Spleen (tissue), 11 donors: ENCODE measurements around the gene GADL1. TPM values are rescaled to one million over a fixed set of nuclear protein-coding genes. Genes with fewer than 3 reads are reported as not detected.

Experiments used
- DNase-seq: peaks from one replicate; pipeline ENCODE4 v3.0.0-alpha.2; 2020
- H3K27ac ChIP-seq, 8 donors: fragments of 200-600 bp; sonication (generic) in 7 of 8; 1 replicate in 4 of 8; 2 replicates in 4 of 8; pipeline versions ENCODE4 v1.5.0 to v1.8.0; 2016 to 2021; ENCODE audit warnings: inconsistent platforms in 4 of 8, mild to moderate bottlenecking in 4 of 8, moderate library complexity in 1 of 8
- H3K27me3 ChIP-seq, 7 donors: fragments of 200-600 bp; sonication (generic) in 6 of 7; replicated peaks in 1 of 7; 1 replicate in 4 of 7; 2 replicates in 3 of 7; pipeline versions ENCODE4 v1.5.0 to v1.8.0; 2016 to 2021; ENCODE audit warnings: inconsistent platforms in 3 of 7, mild to moderate bottlenecking in 1 of 7
- H3K36me3 ChIP-seq, 6 donors: fragments of 200-600 bp; sonication (generic) in 5 of 6; 1 replicate in 4 of 6; 2 replicates in 2 of 6; pipeline versions ENCODE4 v1.5.0 to v1.8.0; 2016 to 2021; ENCODE audit warnings: inconsistent platforms in 2 of 6
- H3K4me1 ChIP-seq, 6 donors: fragments of 200-600 bp; sonication (generic) in 5 of 6; 1 replicate in 3 of 6; 2 replicates in 3 of 6; pipeline versions ENCODE4 v1.5.0 to v1.8.0; 2016 to 2021; ENCODE audit warnings: inconsistent platforms in 3 of 6
- H3K4me3 ChIP-seq, 8 donors: fragments of 200-600 bp; sonication (generic) in 7 of 8; 1 replicate in 4 of 8; 2 replicates in 4 of 8; pipeline versions ENCODE4 v1.5.0 to v1.8.0; 2016 to 2021; ENCODE audit warnings: inconsistent platforms in 4 of 8, mild to moderate bottlenecking in 4 of 8, moderate library complexity in 2 of 8
- H3K9me3 ChIP-seq, 8 donors: fragments of 200-600 bp; sonication (generic) in 7 of 8; 1 replicate in 4 of 8; 2 replicates in 4 of 8; pipeline versions ENCODE4 v1.5.0 to v1.8.0; 2016 to 2021; ENCODE audit warnings: inconsistent platforms in 4 of 8
- CTCF ChIP-seq, 11 experiments: fragments of 200-600 bp in 7 of 11; fragments of 450-650 bp in 4 of 11; sonication (generic) in 4 of 11; IDR thresholded peaks in 8 of 11; conservative IDR thresholded peaks in 3 of 11; 1 replicate in 7 of 11; 2 replicates in 4 of 11; pipeline versions ENCODE4 v1.4.0 to v1.8.0; 2016 to 2021; ENCODE audit warnings: antibody characterized with exemption in 11 of 11, inconsistent platforms in 4 of 11, mild to moderate bottlenecking in 1 of 11
- POLR2A ChIP-seq, 3 donors: fragments of 450-650 bp; IDR thresholded peaks; one replicate each; pipeline ENCODE4 v1.5.1; 2017; ENCODE audit warnings: antibody characterized with exemption in 3 of 3, mild to moderate bottlenecking in 1 of 3
- POLR2AphosphoS5 ChIP-seq, 3 donors: sonication (generic); formaldehyde crosslinking; IDR thresholded peaks; one replicate each; pipeline ENCODE4 v1.5.1; 2017; ENCODE audit warnings: antibody characterized with exemption in 3 of 3
- WGBS, 5 donors: extraction: QIAGEN DNeasy Blood & Tissue Kit in 3 of 5; methylation state at CpG; one replicate each; pipeline versions ENCODE4 v1.1.5 to v1.1.7; 2013 to 2018; 5-methylcytosine and 5-hydroxymethylcytosine counted together
- intact Hi-C: fragments of 100-400 bp; cut with DNase I; formaldehyde crosslinking; loops from one replicate; pipeline ENCODE4 v1.15.0; 2023; ENCODE audit warnings: low total_unique reads
- polyA plus RNA-seq, 3 donors: library from polyadenylated mRNA; stranded (reverse); fragments of 200-250 nt; gene quantifications; one replicate each; pipeline ENCODE4 v1.2.1, GENCODE V29; 2013
- total RNA-seq, 7 donors: library from RNA; depleted of rRNA in 3 of 7; stranded (reverse); fragments of >200 nt in 3 of 7; fragmentation: NEBNext Ultra II Directional in 4 of 7; extraction: Animal tissue kit (Norgen Biotek cat#: 25700) in 4 of 7; gene quantifications; one replicate each; pipeline versions ENCODE4 v1.1.0 to v1.2.1, GENCODE V29; 2016 to 2021
- donor health status: healthy with polysubstance abuse.
- donor health status: DM: no; HTN: no; CAD: no; lungs with moderate emphysema.
- donor health status: DM: no; HTN: no; CAD: no.
- donor health status: Bipolar disorder and iron deficiency.
- donor health status: healthy.
- donor health status: DM: no; HTN: no; CAD: no.
- donor health status: DM: yes; HTN: yes; CAD: no.

GADL1 gene
- total and polyA plus RNA-seq, 10 donors = 0.02 to 0.16 (median 0.08) TPM; not detected in 6

DNA sequence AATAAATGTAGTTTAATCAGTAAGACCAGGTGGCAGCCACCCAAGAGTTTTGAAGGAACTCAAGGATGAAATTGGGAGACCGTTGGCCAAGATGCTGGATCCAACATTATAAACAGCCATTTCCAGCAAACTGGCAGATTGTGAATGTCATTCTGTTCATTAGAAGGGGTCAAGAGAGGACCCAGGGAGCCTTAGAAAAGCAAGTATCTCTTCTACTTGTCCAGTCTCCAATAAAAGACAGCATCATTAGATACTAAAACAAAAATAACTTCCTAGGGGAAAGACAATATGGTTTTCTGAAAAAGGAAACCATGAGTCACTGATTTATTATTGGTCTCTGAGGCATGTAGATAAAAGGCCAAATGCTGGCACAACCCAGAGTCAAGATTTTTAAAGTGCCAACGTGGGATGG lies 67.9 kb downstream of the GADL1 start:
- no peaks in the 10 kb centered on the region for H3K27me3 ChIP-seq
- WGBS, 5 donors = 31 to 51% (median 43%) methylated on average over 2 of the region's 2 CpGs
- no peak for DNase-seq
- H3K36me3 ChIP-seq = no peaks in the 10 kb centered on the region
- no peaks in the 10 kb centered on the region for H3K9me3 ChIP-seq
- TF ChIP-seq CTCF (IDR thresholded peaks at IDR 0.05 in 8 of 11, conservative IDR thresholded peaks at IDR 0.05 in 3 of 11) (no peak), POLR2A (IDR thresholded peaks at IDR 0.05) (no peak), POLR2AphosphoS5 (IDR thresholded peaks at IDR 0.05) (no peak)
- H3K4me3 ChIP-seq = no peak overlapping the region
- H3K4me1 ChIP-seq = no peaks in the 10 kb centered on the region
- intact Hi-C loops = no loop called here
- peak overlapping the region in 3 of 8 donors; percentile 0 to 43 (median 32) for H3K27ac ChIP-seq

DNA sequence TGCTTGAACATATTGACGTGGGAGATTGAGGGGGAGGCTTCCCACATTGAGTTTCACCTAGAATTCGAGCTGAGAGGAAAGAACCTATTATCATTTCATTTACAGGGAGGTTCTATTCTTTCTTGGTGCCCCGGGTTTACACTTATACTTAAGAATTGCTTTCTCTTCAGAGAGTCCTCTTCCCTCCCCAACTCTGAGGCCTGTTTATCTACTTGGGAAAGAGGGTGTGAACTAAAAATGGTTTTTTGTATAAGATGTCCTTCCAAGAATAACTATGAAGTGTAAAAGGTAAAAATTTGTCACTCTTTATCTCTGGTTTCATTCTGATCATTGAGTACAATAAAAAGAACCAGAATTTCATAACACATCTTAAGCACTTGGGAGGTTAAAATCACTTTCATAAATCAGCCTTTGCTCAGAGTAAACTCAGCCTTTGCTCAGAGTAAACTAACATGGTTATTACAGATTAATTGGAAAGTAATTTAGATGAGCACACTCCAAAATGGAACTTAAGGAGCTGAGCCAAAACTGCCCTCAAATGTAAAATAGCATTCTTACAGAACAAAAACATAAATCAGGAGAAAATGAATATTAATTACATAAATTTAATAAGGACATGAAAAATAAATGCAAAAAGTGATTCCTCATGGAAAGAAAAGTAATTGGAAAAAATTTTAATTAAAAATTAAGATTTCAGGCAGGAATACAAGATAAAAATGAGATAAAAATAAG lies 75.2 kb downstream of the GADL1 start:
- TF ChIP-seq CTCF (IDR thresholded peaks at IDR 0.05 in 8 of 11, conservative IDR thresholded peaks at IDR 0.05 in 3 of 11) (no peak), POLR2A (IDR thresholded peaks at IDR 0.05) (no peak), POLR2AphosphoS5 (IDR thresholded peaks at IDR 0.05) (no peak)
- intact Hi-C loops = no loop called here
- Histone ChIP-seq H3K27ac (no peak overlapping the region), H3K27me3 (no peaks in the 10 kb centered on the region), H3K4me1 (no peaks in the 10 kb centered on the region), H3K36me3 (no peaks in the 10 kb centered on the region), H3K4me3 (no peak overlapping the region), H3K9me3 (no peaks in the 10 kb centered on the region)
- no peak for DNase-seq
- WGBS, 5 donors = 65 to 86% (median 69%) methylated on average over 3 of the region's 3 CpGs

GRCh38 chr3:30813734-30814133 lies 80.7 kb downstream of the GADL1 start:
- H3K36me3 ChIP-seq = no peaks in the 10 kb centered on the region
- H3K4me1 ChIP-seq = no peaks in the 10 kb centered on the region
- H3K9me3 ChIP-seq = no peaks in the 10 kb centered on the region
- no peak for DNase-seq
- no peaks in the 10 kb centered on the region for H3K27me3 ChIP-seq
- WGBS, 5 donors = 66 to 77% (median 75%) methylated on average over 4 of the region's 4 CpGs
- intact Hi-C loops = no loop called here
- H3K27ac ChIP-seq = no peak overlapping the region
- H3K4me3 ChIP-seq = no peak overlapping the region
- TF ChIP-seq POLR2A (IDR thresholded peaks at IDR 0.05) (no peak), POLR2AphosphoS5 (IDR thresholded peaks at IDR 0.05) (no peak), CTCF (IDR thresholded peaks at IDR 0.05 in 8 of 11, conservative IDR thresholded peaks at IDR 0.05 in 3 of 11) (no peak)

DNA sequence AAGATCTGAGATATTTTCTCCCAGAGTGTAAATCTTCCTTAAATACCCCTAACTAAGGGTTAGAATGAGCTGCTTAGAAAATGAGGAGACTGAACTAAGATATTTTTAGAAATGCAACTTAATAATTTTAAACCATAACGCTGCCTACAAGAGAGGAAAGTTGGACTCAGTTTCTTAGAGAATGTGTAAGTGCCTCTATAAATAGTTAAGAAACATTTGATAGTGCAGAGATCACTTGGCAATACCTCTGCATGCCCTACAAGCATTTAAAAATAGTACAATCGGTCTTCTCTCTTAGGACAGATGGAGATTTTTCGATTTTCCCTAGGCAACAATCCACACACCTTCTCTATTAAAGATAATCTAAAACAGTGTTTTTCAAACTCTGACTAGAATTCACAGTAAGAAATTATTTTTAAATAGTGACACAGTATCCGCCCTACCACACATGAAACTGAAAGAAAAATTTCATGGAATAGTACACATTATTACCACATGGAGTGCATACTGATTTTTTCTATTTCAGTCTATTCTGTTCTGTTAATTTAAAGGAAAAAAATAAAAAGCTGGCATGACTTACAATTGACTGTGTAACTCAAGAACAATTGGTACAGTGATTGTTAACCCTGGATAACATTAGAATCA lies 83.2 kb downstream of the GADL1 start:
- DNase-seq = no peak
- WGBS, 5 donors = 68 to 87% (median 77%) methylated on average over 4 of the region's 4 CpGs
- intact Hi-C loops = no loop called here
- no peaks in the 10 kb centered on the region for H3K9me3 ChIP-seq
- no peaks in the 10 kb centered on the region for H3K4me1 ChIP-seq
- H3K27me3 ChIP-seq = no peaks in the 10 kb centered on the region
- no peaks in the 10 kb centered on the region for H3K36me3 ChIP-seq
- TF ChIP-seq CTCF (IDR thresholded peaks at IDR 0.05 in 8 of 11, conservative IDR thresholded peaks at IDR 0.05 in 3 of 11) (no peak), POLR2A (IDR thresholded peaks at IDR 0.05) (no peak), POLR2AphosphoS5 (IDR thresholded peaks at IDR 0.05) (no peak)
- H3K4me3 ChIP-seq = no peak overlapping the region
- peak overlapping the region in 7 of 8 donors; percentile 3 to 60 (median 33) for H3K27ac ChIP-seq
